H9 (cell line): ENCODE measurements around the gene IMPA2. TPM values are rescaled to one million over a fixed set of nuclear protein-coding genes. Genes with fewer than 3 reads are reported as not detected.

Source experiments
- DNase-seq: peaks from one replicate; pipeline ENCODE4 v3.0.0-alpha.2; 2017
- H2AFZ ChIP-seq: one replicate; pipeline ENCODE4 v1.6.1; 2013; ENCODE audit warnings: mild to moderate bottlenecking, low read length, control low read depth, moderate library complexity
- H2AK5ac ChIP-seq: 2 replicates; pipeline ENCODE4 v1.6.1; 2013; ENCODE audit warnings: low read length, control low read depth, mixed read lengths; ENCODE audit not compliant: insufficient read length
- H2BK120ac ChIP-seq: one replicate; pipeline ENCODE4 v1.6.1; 2013; ENCODE audit warnings: low read depth, mild to moderate bottlenecking, low read length, control low read depth, inconsistent platforms; ENCODE audit not compliant: poor library complexity, severe bottlenecking
- H2BK12ac ChIP-seq: 2 replicates; pipeline ENCODE4 v1.6.1; 2013; ENCODE audit warnings: low read length, control low read depth, mixed read lengths, low read depth; ENCODE audit not compliant: insufficient read length
- H2BK15ac ChIP-seq: 2 replicates; pipeline ENCODE4 v1.6.1; 2013; ENCODE audit warnings: low read depth, low read length, control low read depth
- H2BK20ac ChIP-seq: one replicate; pipeline ENCODE4 v1.6.1; 2013; ENCODE audit warnings: low read depth, mild to moderate bottlenecking, low read length, control low read depth, inconsistent platforms; ENCODE audit not compliant: poor library complexity, severe bottlenecking
- H2BK5ac ChIP-seq: 2 replicates; pipeline ENCODE4 v1.6.1; 2013; ENCODE audit warnings: low read length, control low read depth, mixed read lengths; ENCODE audit not compliant: insufficient read length
- H3K14ac ChIP-seq: 2 replicates; pipeline ENCODE4 v1.6.1; 2013; ENCODE audit warnings: low read length, control low read depth; ENCODE audit not compliant: insufficient read depth
- H3K18ac ChIP-seq: 2 replicates; pipeline ENCODE4 v1.6.1; 2013; ENCODE audit warnings: low read depth, mild to moderate bottlenecking, mixed read lengths, low read length, control low read depth; ENCODE audit not compliant: insufficient read length
- H3K23ac ChIP-seq: 2 replicates; pipeline ENCODE4 v1.6.1; 2013; ENCODE audit warnings: low read length, control low read depth, mixed read lengths, low read depth; ENCODE audit not compliant: insufficient read length
- H3K23me2 ChIP-seq: 2 replicates; pipeline ENCODE4 v1.6.1; 2013; ENCODE audit warnings: low read depth, mild to moderate bottlenecking, mixed read lengths, low read length, control low read depth; ENCODE audit not compliant: insufficient read length, poor library complexity, severe bottlenecking
- H3K27ac ChIP-seq: 2 replicates; pipeline ENCODE4 v1.5.1; 2013; ENCODE audit warnings: low read length, control low read depth, mixed read lengths, low read depth; ENCODE audit not compliant: insufficient read length
- H3K27me3 ChIP-seq: 2 replicates; pipeline ENCODE4 v1.6.1; 2013; ENCODE audit warnings: low read length, control low read depth, inconsistent platforms; ENCODE audit not compliant: insufficient read depth
- H3K4ac ChIP-seq: 2 replicates; pipeline ENCODE4 v1.6.1; 2013; ENCODE audit warnings: low read depth, mild to moderate bottlenecking, control low read depth, inconsistent platforms, low read length, moderate library complexity
- H3K4me1 ChIP-seq: 2 replicates; pipeline ENCODE4 v1.6.1; 2013; ENCODE audit warnings: low read length, control low read depth, inconsistent platforms; ENCODE audit not compliant: insufficient read depth
- H3K4me2 ChIP-seq: 2 replicates; pipeline ENCODE4 v1.6.1; 2013; ENCODE audit warnings: low read length, control low read depth, mixed read lengths; ENCODE audit not compliant: insufficient read length, insufficient read depth
- H3K56ac ChIP-seq: 2 replicates; pipeline ENCODE4 v1.6.1; 2013; ENCODE audit warnings: low read depth, mild to moderate bottlenecking, mixed read lengths, low read length, control low read depth; ENCODE audit not compliant: insufficient read length
- H3K79me1 ChIP-seq: 2 replicates; pipeline ENCODE4 v1.6.1; 2013; ENCODE audit warnings: low read depth, mild to moderate bottlenecking, moderate library complexity, low read length, control low read depth, inconsistent platforms; ENCODE audit not compliant: insufficient read depth, poor library complexity, severe bottlenecking
- H3K79me2 ChIP-seq: 2 replicates; pipeline ENCODE4 v1.6.1; 2013; ENCODE audit warnings: low read length, control low read depth, inconsistent platforms; ENCODE audit not compliant: insufficient read depth
- H3K9ac ChIP-seq: 2 replicates; pipeline ENCODE4 v1.6.1; 2013; ENCODE audit warnings: low read length, control low read depth, mixed read lengths; ENCODE audit not compliant: insufficient read length; ENCODE audit errors: extremely low read depth
- H3K9me3 ChIP-seq: one replicate; pipeline ENCODE4 v1.6.1; 2013; ENCODE audit warnings: low read depth, low read length, inconsistent platforms; ENCODE audit not compliant: control insufficient read depth
- H3T11ph ChIP-seq: one replicate; pipeline ENCODE4 v1.6.1; 2013; ENCODE audit warnings: mild to moderate bottlenecking, low read length, control low read depth, inconsistent platforms
- H4K20me1 ChIP-seq: one replicate; pipeline ENCODE4 v1.6.1; 2013; ENCODE audit not compliant: control insufficient read depth, insufficient read length, insufficient read depth
- H4K5ac ChIP-seq: 2 replicates; pipeline ENCODE4 v1.6.1; 2013; ENCODE audit warnings: low read depth, mild to moderate bottlenecking, mixed read lengths, low read length, control low read depth; ENCODE audit not compliant: insufficient read length
- H4K8ac ChIP-seq: replicated peaks from 2 replicates; pipeline ENCODE4 v1.6.1; 2013; ENCODE audit warnings: low read length, control low read depth, mixed read lengths, low read depth; ENCODE audit not compliant: insufficient read length
- H4K91ac ChIP-seq: 2 replicates; pipeline ENCODE4 v1.6.1; 2013; ENCODE audit warnings: low read depth, mild to moderate bottlenecking, moderate library complexity, mixed read lengths, low read length, control low read depth; ENCODE audit not compliant: insufficient read length
- H3K27ac Mint-ChIP-seq, 3 experiments: 2 replicates in 2 of 3; 3 replicates in 1 of 3; pipeline ENCODE4 v1.8.0; 2020 to 2021; ENCODE audit warnings: mixed read lengths in 3 of 3, mild to moderate bottlenecking in 1 of 3, moderate library complexity in 1 of 3
- H3K27me3 Mint-ChIP-seq: 2 replicates; pipeline ENCODE4 v1.8.0; 2021; ENCODE audit warnings: low read depth, mild to moderate bottlenecking, moderate library complexity, mixed read lengths
- H3K36me3 Mint-ChIP-seq, 3 experiments: 2 replicates in 2 of 3; 3 replicates in 1 of 3; pipeline ENCODE4 v1.8.0; 2020 to 2021; ENCODE audit warnings: low read depth in 3 of 3, mixed read lengths in 3 of 3; ENCODE audit not compliant: insufficient read depth in 1 of 3
- H3K4me1 Mint-ChIP-seq, 2 experiments: 2 replicates each; pipeline ENCODE4 v1.8.0; 2020; ENCODE audit warnings: mixed read lengths in 2 of 2
- H3K4me3 Mint-ChIP-seq, 2 experiments: 2 replicates in 1 of 2; 3 replicates in 1 of 2; pipeline ENCODE4 v1.8.0; 2020 to 2021; ENCODE audit warnings: mild to moderate bottlenecking in 2 of 2, mixed read lengths in 2 of 2, moderate library complexity in 1 of 2
- H3K9me3 Mint-ChIP-seq, 2 experiments: 2 replicates in 1 of 2; 3 replicates in 1 of 2; pipeline ENCODE4 v1.8.0; 2020; ENCODE audit warnings: mild to moderate bottlenecking in 2 of 2, mixed read lengths in 2 of 2, moderate library complexity in 1 of 2
- WGBS: extraction: QIAGEN DNeasy Blood & Tissue Kit; methylation state at CpG from one replicate; pipeline ENCODE4 v1.1.7; 2013; ENCODE audit warnings: missing lambda C conversion rate, low lambda C conversion rate, mixed read lengths; ENCODE audit not compliant: insufficient read length; ENCODE audit errors: extremely low coverage; 5-methylcytosine and 5-hydroxymethylcytosine counted together
- total RNA-seq: library from RNA; stranded (reverse); gene quantifications from 2 replicates; pipeline ENCODE4 v1.2.1, GENCODE V29; 2021
- TF ChIP-seq, protein P1 (sequence below): fragments of 200-600 bp; sonication (generic); conservative IDR thresholded peaks from 3 replicates; pipeline ENCODE4 v1.8.0; 2021; ENCODE audit warnings: antibody characterized with exemption, mild to moderate bottlenecking

Gene IMPA2
- total RNA-seq, 1 experiment from 2014 or later: 73.8 TPM

DNA sequence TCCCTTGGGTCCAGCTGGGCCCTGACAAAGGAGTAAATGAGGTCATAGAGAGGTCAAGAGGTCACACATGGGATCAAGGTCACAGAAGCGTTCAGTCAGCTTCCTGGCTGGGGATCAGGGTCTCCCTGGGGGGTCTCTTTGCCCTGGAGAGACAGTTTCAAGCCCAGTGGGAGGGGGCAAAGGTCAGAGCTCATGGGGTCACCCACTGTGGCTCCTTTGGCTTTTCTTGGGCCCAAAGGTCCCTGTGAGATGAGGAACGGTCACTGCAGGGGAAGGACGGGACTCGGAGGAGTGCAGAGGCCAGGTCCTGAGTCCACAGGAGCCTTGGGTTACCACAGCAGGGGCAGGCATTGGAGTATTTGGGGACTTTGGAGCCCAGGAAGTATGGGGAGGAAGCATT, 81.7 kb downstream of the IMPA2 start:
- H3K79me2 ChIP-seq: no peaks in the 10 kb centered on the region
- H3K4me1 ChIP-seq: no peaks in the 10 kb centered on the region
- Mint-ChIP-seq H3K36me3 (no peaks in the 10 kb centered on the region), H3K9me3 (no peaks in the 10 kb centered on the region; a peak in 1 of 5 replicates), H3K4me1 (no peaks in the 10 kb centered on the region), H3K27me3 (peaks cover 2% of the 10 kb centered on the region), H3K27ac (no peak overlapping the region), H3K4me3 (no peak overlapping the region)
- H3K9me3 ChIP-seq: no peaks in the 10 kb centered on the region
- H2AK5ac ChIP-seq: no peak overlapping the region
- no peak overlapping the region for H3K23ac ChIP-seq
- DNase-seq: no peak
- H3K18ac ChIP-seq: no peak overlapping the region
- H2BK12ac ChIP-seq: no peak overlapping the region
- WGBS: no CpG with 5 or more reads among the region's 4 CpGs
- H3K4ac ChIP-seq: no peak overlapping the region
- H2BK120ac ChIP-seq: no peak overlapping the region
- H2BK20ac ChIP-seq: no peak overlapping the region
- H3K23me2 ChIP-seq: no peaks in the 10 kb centered on the region
- H2BK5ac ChIP-seq: no peak overlapping the region
- no peaks in the 10 kb centered on the region for H3K79me1 ChIP-seq
- no peak overlapping the region for H2BK15ac ChIP-seq
- no peak overlapping the region for H3K56ac ChIP-seq
- no peak overlapping the region for H3K27ac ChIP-seq
- H4K91ac ChIP-seq: no peak overlapping the region
- no peak overlapping the region for H2AFZ ChIP-seq
- H4K8ac ChIP-seq: no peak overlapping the region
- H3K14ac ChIP-seq: no peak overlapping the region
- H3K4me2 ChIP-seq: no peak overlapping the region
- H3T11ph ChIP-seq: no peak overlapping the region
- H3K9ac ChIP-seq: no peak overlapping the region
- H4K5ac ChIP-seq: no peak overlapping the region
- no peaks in the 10 kb centered on the region for H4K20me1 ChIP-seq
- no peaks in the 10 kb centered on the region for H3K27me3 ChIP-seq
- TF ChIP-seq, protein P1, sequence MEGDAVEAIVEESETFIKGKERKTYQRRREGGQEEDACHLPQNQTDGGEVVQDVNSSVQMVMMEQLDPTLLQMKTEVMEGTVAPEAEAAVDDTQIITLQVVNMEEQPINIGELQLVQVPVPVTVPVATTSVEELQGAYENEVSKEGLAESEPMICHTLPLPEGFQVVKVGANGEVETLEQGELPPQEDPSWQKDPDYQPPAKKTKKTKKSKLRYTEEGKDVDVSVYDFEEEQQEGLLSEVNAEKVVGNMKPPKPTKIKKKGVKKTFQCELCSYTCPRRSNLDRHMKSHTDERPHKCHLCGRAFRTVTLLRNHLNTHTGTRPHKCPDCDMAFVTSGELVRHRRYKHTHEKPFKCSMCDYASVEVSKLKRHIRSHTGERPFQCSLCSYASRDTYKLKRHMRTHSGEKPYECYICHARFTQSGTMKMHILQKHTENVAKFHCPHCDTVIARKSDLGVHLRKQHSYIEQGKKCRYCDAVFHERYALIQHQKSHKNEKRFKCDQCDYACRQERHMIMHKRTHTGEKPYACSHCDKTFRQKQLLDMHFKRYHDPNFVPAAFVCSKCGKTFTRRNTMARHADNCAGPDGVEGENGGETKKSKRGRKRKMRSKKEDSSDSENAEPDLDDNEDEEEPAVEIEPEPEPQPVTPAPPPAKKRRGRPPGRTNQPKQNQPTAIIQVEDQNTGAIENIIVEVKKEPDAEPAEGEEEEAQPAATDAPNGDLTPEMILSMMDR: no peak
